DND-41 (cell line): ENCODE data around the gene PRSS33.
A peak's percentile ranks its signal among the peaks of the same experiment; 100 is the strongest.

Experiments used
- ATAC-seq: fragments of 200-7000 bp; cut with Tn5 transposase; 3 replicates; pipeline ENCODE4 v1.9.1; 2021; ENCODE audit warnings: low read depth; ENCODE audit not compliant: insufficient read depth
- DNase-seq: peaks from one replicate; pipeline ENCODE4 v3.0.0-alpha.2; 2020
- H2AFZ ChIP-seq: 2 replicates; pipeline ENCODE4 v1.6.0; 2012; ENCODE audit warnings: low read depth, low read length
- H3K27ac ChIP-seq: 2 replicates; pipeline ENCODE4 v1.5.1; 2012; ENCODE audit warnings: low read length, inconsistent platforms
- H3K27me3 ChIP-seq: fragments of 200-600 bp; sonication (generic); 2 replicates; pipeline ENCODE4 v1.6.0; 2012; ENCODE audit warnings: low read length, mild to moderate bottlenecking, inconsistent platforms; ENCODE audit not compliant: insufficient read depth, poor library complexity
- H3K36me3 ChIP-seq: 2 replicates; pipeline ENCODE4 v1.5.1; 2012; ENCODE audit warnings: low read length, inconsistent platforms; ENCODE audit not compliant: insufficient read depth
- H3K4me1 ChIP-seq: 2 replicates; pipeline ENCODE4 v1.5.1; 2012; ENCODE audit warnings: mild to moderate bottlenecking, low read length; ENCODE audit not compliant: insufficient read depth
- H3K4me2 ChIP-seq: 2 replicates; pipeline ENCODE4 v1.6.0; 2012; ENCODE audit warnings: mild to moderate bottlenecking, moderate library complexity, low read length, inconsistent platforms; ENCODE audit not compliant: insufficient read depth
- H3K4me3 ChIP-seq, 2 experiments: fragments of 200-600 bp in 1 of 2; shearing (Covaris generic) in 1 of 2; 2 replicates each; pipeline ENCODE4 v1.5.1; 2012 to 2016; ENCODE audit warnings: inconsistent platforms in 2 of 2, low read length in 2 of 2, mild to moderate bottlenecking in 2 of 2, low read depth in 1 of 2, moderate library complexity in 1 of 2
- H3K79me2 ChIP-seq: 2 replicates; pipeline ENCODE4 v1.6.0; 2012; ENCODE audit warnings: low read length, inconsistent platforms; ENCODE audit not compliant: insufficient read depth
- H3K9ac ChIP-seq: 2 replicates; pipeline ENCODE4 v1.6.0; 2012; ENCODE audit warnings: low read depth, mild to moderate bottlenecking, inconsistent platforms, low read length, moderate library complexity
- H3K9me3 ChIP-seq: 2 replicates; pipeline ENCODE4 v1.5.1; 2012; ENCODE audit warnings: low read length, moderate library complexity, mild to moderate bottlenecking, inconsistent platforms; ENCODE audit not compliant: insufficient read depth, severe bottlenecking
- H4K20me1 ChIP-seq: 2 replicates; pipeline ENCODE4 v1.6.0; 2012; ENCODE audit warnings: low read length; ENCODE audit not compliant: insufficient read depth
- EZH2 ChIP-seq: IDR thresholded peaks from 3 replicates; pipeline ENCODE4 v1.6.1; 2012; ENCODE audit warnings: borderline replicate concordance, low read depth, mild to moderate bottlenecking, moderate library complexity, low read length, inconsistent platforms; ENCODE audit not compliant: severe bottlenecking
- TF ChIP-seq, protein P1 (sequence below): IDR thresholded peaks from 2 replicates; pipeline ENCODE4 v1.5.1; 2012; ENCODE audit warnings: borderline replicate concordance, low read length, moderate library complexity, mild to moderate bottlenecking; ENCODE audit not compliant: poor library complexity, severe bottlenecking; ENCODE audit errors: extremely low read depth

Gene PRSS33

DNA sequence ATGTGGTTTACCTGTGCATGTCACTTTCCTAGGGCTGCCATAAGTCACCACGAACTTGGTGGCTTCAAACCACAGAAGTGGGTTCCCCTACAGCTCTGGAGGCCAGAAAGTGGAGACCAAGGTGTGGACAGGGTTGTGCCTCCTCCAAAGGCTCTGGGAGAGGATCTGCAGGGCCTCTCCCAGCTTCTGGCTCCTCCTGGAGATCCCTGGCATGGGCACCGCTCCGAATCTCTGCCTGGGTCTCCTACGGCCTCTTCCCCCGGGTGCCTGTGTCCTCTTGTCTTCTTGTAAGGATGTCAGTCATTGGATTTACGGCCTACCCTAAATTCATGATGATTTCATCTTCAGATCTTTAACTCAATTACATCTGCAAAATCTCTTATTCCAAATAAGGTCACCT, 37.4 kb downstream of the PRSS33 start:
- no peak for DNase-seq
- no peaks in the 10 kb centered on the region for H3K27me3 ChIP-seq
- no peak overlapping the region for H3K4me2 ChIP-seq
- H3K27ac ChIP-seq = no peak overlapping the region
- no peak overlapping the region for H2AFZ ChIP-seq
- no peak overlapping the region for H3K4me3 ChIP-seq
- peaks cover 28% of the 10 kb centered on the region for H3K4me1 ChIP-seq
- H3K36me3 ChIP-seq = peaks cover 31% of the 10 kb centered on the region
- TF ChIP-seq EZH2 = no peak
- TF ChIP-seq, protein P1, sequence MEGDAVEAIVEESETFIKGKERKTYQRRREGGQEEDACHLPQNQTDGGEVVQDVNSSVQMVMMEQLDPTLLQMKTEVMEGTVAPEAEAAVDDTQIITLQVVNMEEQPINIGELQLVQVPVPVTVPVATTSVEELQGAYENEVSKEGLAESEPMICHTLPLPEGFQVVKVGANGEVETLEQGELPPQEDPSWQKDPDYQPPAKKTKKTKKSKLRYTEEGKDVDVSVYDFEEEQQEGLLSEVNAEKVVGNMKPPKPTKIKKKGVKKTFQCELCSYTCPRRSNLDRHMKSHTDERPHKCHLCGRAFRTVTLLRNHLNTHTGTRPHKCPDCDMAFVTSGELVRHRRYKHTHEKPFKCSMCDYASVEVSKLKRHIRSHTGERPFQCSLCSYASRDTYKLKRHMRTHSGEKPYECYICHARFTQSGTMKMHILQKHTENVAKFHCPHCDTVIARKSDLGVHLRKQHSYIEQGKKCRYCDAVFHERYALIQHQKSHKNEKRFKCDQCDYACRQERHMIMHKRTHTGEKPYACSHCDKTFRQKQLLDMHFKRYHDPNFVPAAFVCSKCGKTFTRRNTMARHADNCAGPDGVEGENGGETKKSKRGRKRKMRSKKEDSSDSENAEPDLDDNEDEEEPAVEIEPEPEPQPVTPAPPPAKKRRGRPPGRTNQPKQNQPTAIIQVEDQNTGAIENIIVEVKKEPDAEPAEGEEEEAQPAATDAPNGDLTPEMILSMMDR = no peak
- H4K20me1 ChIP-seq = peaks cover 20% of the 10 kb centered on the region
- H3K79me2 ChIP-seq = peaks cover 53% of the 10 kb centered on the region
- ATAC-seq = no peak
- H3K9me3 ChIP-seq = no peaks in the 10 kb centered on the region
- no peak overlapping the region for H3K9ac ChIP-seq

DNA sequence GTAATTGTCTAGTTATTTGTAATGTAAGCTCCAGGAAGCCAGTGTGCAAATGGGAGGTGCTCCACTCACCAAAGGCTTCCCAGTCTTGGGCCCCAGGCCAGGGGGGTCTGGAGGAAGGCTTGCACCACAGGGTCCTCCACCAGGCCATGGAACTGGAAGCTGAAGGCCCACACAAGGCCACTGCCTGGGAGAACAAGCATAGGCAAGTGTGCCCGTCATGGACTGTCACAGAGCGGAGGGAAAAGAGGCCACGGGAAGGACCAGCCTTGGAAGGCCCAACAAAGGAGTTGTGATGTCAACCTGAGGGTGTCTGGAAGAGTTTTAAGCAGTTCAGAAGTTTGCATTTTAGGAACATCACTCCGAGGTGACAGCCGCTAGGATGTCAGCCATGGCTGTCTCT, 37.9 kb downstream of the PRSS33 start:
- H2AFZ ChIP-seq = no peak overlapping the region
- H3K9ac ChIP-seq = no peak overlapping the region
- H3K4me1 ChIP-seq = peaks cover 24% of the 10 kb centered on the region
- TF ChIP-seq, protein P1 = no peak
- TF ChIP-seq EZH2 = no peak
- H3K4me3 ChIP-seq = no peak overlapping the region
- no peak overlapping the region for H3K27ac ChIP-seq
- ATAC-seq (no peak), DNase-seq (no peak)
- H3K4me2 ChIP-seq = no peak overlapping the region
- peaks cover 48% of the 10 kb centered on the region for H3K79me2 ChIP-seq
- peaks cover 27% of the 10 kb centered on the region for H3K36me3 ChIP-seq
- H4K20me1 ChIP-seq = peaks cover 15% of the 10 kb centered on the region
- no peaks in the 10 kb centered on the region for H3K27me3 ChIP-seq
- no peaks in the 10 kb centered on the region for H3K9me3 ChIP-seq

DNA sequence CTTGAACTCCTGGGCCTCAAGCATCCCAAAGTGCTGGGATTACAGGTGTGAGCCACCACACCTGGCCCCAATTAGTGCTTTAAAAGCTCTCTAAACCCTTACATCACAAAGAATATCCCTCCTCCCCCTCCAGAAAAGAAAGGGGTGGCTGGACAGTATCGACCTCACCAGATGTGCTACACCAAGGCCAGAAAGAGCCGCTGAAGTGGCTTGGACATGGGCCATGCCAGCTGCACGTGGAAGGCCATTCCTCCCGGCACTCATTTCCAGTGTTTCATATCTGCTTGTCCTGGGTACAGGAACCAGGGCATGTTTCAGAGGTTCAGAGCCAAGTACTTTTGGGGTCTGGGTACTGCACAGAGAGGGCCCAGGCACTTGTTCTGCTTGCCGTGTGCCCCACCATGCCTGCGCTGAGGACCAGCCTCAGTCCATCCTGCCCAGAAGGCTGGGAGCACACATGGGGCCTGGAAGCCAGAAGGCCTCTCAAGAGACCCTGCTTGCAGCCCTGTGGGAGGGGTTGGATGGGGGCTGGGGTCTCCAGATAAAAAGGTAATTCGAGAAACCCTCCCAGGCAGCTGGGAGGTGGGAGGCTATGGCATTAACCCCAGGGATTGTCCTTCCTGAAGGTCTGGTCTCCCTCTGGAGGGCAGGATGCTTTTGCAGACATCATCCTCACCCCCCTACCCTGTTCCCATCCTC, 38.5 kb downstream of the PRSS33 start:
- no peak for ATAC-seq
- TF ChIP-seq, protein P1 = no peak

DNA sequence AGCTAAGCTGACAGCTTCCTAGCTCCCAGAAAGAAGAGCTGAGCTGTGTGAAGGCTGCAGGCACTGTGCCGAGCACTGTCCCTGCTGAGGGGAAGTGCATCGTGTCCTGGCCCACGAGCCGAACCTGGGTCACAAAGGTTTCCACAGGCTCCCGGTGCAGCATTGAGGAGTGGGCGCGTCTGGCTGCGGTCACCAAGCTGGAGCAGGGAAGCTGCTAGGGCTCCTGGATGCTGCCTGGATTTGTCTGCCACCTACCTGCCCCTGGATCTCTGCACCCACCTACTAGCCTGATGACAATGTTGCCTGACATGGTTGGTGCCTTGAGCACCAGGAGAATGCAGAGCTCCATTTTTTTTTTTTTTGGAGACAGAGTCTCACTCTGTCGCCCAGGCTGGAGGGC, 41.4 kb downstream of the PRSS33 start:
- Histone ChIP-seq H3K4me3 (no peak overlapping the region), H3K4me1 (peaks cover 7% of the 10 kb centered on the region), H2AFZ (no peak overlapping the region), H3K36me3 (peaks cover 12% of the 10 kb centered on the region), H3K9me3 (no peaks in the 10 kb centered on the region), H4K20me1 (no peaks in the 10 kb centered on the region), H3K27ac (no peak overlapping the region), H3K4me2 (no peak overlapping the region), H3K27me3 (no peaks in the 10 kb centered on the region), H3K79me2 (peaks cover 18% of the 10 kb centered on the region), H3K9ac (no peak overlapping the region)
- no peak for DNase-seq
- ATAC-seq = 0 out of 3 replicates have a peak, but pooled peaks have one; percentile 12
- TF ChIP-seq, protein P1 = no peak
- no peak for TF ChIP-seq EZH2

More for the DNA sequence above, 38.5 kb downstream of the PRSS33 start:
- Histone ChIP-seq H3K27me3 (no peaks in the 10 kb centered on the region), H3K4me1 (peaks cover 18% of the 10 kb centered on the region), H3K4me2 (no peak overlapping the region), H3K9me3 (no peaks in the 10 kb centered on the region), H3K27ac (no peak overlapping the region), H3K9ac (no peak overlapping the region), H3K4me3 (no peak overlapping the region), H3K79me2 (peaks cover 43% of the 10 kb centered on the region), H2AFZ (no peak overlapping the region), H3K36me3 (peaks cover 21% of the 10 kb centered on the region), H4K20me1 (peaks cover 9% of the 10 kb centered on the region)
- no peak for DNase-seq
